HG03135 (cell line): Measurements from ENCODE around the gene ZNF471.
A peak's percentile ranks its signal among the peaks of the same experiment; 100 is the strongest.

Experiments
- ATAC-seq: cut with Tn5 transposase; IDR thresholded peaks from one replicate; pipeline ENCODE4 v1.9.1; 2021; ENCODE audit warnings: mild to moderate bottlenecking, moderate library complexity; ENCODE audit not compliant: unreplicated experiment

Gene ZNF471

DNA sequence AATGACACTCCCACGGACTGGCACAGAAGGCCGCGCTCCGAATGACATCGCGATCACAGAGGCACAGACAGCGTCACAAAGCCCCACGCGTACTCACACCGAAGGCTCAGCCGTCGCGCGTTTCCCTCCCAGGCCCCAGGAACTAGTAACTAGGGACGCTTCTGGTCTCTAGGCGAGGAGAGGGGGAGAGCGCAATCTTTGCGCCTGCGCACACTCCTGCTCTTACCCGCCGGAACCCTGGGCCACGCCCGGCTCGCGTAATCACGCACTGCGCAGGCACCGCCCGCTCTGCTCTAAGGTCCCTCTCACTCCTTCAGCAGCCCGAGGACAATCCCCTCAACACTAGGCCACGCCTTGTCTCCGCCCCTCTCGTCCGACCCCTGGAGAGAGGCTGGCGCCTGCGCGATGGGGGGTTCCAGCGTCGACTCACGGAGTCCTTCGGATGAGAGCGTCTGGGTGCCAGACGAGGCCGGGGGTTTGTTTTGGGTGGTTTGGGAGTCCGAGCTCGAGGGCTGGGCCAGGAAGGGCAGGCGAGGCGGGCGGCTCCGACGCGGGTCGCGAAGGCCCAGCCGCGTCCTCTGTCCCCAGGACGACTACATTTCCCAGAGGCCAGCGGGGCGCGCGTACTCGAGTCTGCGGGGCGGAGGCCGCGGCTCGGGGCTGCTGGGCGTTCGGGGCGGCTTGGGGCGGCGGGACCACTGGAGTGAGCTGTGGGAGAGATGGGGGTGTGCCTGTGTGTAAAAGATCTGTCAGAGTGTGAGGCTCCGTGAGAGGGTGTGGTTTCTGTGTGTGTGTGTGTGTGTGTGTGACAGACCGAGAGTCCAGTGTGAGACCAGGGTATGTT lies at the start of gene ZNF471:
Gene ZNF471 (plus strand): TSS at position 410 of the 844 bp plus-strand sequence. CDS start 3,717 bp downstream, outside the sequence.
- no peak for ATAC-seq

DNA sequence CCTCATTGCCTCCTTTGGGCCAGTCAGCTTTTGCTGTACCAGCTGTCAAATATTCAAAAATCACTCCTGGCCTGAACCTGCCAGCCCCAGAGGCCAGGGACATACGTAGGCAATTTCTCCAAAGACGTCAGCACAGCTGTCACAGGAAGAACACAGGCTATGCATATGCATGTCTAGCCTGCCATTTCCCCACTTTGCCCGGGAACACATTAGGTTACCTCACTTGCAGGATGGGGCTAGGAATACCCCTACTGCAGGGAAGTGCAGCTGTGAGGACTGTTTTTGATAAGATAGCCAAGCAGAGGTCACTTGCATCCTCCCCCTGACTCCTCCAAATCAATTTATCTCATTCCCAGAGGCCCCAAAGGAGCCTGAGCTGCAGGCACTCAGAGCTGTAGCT lies 33.3 kb upstream of the ZNF471 start:
- ATAC-seq: no peak

DNA sequence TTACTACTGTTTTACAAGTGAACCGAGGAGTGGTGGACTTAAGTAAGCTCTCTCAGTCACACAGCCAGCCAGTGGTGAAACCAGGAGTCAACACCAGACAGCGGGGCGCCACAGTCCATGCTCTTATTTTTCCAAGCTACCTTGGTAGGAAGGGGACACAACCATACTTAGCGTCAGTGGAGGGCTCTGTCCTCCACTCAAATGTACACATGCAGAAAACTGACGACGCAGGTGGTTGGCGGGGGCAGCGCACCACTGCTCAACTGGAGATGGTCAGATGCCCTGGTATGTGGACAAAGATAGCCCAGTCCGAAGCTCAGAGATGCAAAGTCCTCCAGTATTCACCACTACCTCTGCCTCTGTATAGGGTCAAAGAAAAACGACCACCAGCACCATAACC lies 31.6 kb upstream of the ZNF471 start:
- no peak for ATAC-seq

DNA sequence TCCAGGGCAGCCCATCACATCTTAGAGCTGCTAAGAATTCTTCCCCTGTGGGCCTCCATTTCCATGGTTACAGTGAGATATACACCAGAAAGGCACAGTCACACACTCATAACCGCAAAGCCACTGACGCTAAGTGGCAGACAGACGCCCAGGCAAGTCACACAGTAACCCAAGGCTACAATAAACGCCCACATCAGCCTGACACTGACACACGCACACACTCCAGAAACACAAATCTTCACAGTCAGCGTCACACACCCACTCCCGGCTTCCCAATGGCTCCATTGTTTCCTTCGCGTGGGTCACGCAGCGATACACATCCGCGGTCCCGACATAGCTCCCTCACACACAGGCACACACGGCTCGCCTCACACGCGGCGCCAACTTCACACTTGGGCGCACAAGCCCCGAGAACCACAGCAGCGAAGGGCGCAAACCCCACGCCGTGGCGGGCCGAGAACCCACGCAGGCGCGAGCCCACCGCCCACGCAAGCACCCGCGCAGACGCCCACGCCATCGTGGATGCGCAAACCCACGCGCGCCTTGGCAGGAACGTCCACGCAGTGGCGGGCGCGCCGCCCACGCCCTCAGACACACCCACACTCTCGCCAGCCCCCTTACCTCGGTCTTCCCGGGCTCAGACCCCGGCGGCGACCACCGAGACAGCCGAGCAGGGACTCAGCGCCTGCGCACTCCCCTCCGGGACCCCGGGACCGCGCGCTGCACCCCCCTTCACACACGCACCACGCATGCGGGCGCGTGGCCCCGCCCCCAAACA lies 30.8 kb upstream of the ZNF471 start, which contains the start of gene ZNF667:
Gene ZNF667 (minus strand): TSS at position 695 of the 778 bp plus-strand sequence. CDS start 14,975 bp downstream, outside the sequence.
- ATAC-seq: no peak

DNA sequence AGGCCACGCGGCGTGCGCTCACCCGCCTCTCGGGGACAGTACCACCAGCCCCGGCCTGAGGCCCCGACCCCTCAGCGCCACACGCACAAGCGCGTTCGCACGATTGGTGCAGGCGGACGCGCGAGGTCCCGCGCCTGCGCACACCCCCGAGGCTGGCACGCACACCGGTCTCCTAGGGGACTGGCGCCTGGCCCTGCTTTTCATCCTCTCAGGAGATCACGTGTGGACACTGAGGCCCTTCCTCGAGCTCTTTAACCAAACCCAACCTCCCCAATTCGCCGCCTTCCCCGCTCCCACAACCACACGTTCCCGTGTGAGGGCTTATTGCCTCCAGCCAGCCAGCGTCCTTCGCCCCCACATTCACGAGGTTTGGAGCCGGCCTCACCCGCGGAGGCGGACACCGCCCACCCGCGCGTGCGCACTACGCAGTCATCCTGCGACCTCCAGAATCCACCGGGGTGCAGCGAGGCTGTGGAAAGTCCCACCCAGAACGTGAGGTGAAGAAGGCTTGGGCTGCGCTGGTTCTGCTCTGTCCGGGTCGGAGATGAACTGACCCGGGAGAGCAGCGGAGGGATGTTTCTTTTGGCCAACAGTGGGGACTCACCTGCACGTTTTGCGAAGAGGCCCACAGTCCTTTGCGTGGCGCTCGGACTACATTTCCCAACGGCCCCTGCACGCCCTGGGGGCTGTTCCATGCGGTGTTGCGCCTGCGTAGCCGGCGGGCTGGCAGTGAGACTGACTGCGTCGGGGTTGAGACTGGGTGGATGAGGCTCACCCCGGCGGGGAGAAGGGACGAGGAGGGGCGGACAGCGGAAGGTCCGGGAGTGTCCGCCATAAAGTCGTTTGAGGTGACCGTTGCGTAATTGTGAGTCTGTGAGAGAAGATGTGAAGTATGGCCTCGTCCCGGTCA lies 30.0 kb upstream of the ZNF471 start:
- ATAC-seq: no peak

DNA sequence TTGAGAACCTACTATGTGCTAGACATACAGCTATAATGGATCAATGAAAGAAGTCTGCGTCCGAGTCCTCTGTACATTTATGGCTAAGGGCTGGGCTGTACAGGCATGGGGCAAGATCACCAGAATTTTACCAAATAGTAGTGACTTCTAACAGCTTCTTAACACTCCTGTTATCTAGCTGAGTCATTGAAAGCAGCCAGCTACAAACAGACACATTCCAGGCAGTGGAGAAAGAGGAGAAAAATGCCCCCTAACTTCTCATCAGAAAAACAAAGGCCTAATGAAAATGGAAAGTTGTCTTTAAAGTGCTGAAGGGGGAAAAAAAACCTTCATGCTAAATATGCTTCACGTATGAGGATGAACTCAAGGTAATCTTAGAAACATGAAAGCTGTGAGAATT lies 16.3 kb upstream of the ZNF471 start:
- ATAC-seq: no peak

DNA sequence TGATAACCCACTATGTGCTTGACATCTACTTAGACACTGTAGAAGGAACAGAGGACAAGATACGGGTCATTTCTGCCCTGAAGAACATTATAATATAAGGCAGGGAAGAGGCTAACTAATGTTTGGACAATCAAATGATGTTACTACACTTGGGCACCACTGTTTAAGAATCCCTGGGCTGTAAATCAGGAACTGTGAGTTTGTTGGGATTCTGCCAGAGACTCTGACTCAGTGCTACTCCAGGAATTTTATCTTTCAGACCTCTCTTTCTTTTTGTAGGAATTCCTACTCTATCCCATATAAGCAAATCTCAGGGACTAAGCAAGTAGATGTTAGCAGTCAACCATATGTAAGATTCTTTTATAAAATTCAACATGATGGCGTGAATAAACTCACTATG lies 3.1 kb upstream of the ZNF471 start:
- ATAC-seq: no peak

DNA sequence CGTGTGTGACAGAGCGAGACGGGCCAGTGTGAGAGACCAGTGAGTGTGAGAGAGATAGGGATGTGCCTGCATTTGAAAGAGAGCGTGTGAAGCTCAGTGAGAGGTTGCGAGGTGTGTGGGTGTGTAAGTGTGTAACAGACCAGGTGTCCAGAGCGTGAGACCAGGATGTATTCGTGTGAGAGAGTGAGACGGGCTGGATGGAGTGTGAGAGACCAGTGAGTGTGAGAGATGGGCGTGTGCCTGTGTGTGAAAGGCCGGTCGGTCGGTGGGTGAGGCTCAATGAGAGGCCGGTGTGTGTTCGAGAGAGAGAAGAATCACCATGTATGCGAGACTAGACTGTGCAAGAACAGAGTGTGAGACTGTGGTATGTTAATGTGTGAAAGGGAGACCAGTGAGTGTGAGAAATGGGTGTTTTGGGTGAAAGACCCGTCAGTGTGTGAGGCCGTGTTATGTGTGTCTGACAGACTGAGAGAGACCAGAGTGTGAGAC lies 679 bp downstream of the ZNF471 start:
- no peak for ATAC-seq

DNA sequence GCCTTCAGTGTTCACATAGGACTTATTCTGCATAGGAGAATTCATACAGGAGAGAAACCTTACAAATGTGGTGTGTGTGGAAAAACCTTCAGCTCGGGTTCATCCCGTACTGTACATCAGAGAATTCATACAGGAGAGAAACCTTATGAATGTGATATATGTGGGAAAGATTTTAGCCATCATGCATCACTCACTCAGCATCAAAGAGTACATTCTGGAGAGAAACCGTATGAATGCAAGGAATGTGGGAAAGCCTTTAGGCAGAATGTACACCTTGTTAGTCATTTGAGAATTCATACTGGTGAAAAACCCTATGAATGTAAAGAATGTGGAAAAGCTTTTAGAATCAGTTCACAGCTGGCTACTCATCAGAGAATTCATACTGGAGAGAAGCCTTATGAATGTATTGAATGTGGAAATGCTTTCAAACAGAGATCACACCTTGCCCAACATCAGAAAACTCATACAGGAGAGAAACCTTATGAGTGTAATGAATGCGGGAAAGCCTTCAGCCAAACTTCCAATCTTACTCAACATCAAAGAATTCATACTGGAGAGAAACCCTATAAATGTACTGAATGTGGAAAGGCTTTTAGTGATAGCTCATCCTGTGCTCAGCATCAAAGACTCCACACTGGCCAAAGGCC lies 17.7 kb downstream of the ZNF471 start:
- no peak for ATAC-seq

DNA sequence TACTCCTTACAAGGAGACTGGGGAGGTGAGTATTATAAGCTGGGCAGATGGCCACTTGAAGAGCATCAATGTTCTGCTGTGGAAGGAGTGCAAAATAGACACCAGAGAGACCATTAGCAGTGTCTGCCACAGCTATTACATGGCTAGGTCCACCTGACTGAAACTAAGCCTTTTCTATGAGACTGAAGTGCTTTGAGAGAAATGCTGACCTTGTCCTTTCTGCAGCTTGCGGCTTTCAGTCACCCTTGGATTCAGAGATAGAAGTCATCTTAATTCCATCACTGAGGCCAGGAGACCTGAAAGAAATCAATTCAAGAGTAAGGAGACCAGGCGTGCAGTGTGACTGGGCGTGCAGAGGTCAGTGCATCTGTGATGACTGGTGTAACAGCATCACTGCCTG lies 29.8 kb downstream of the ZNF471 start:
- ATAC-seq: no peak

DNA sequence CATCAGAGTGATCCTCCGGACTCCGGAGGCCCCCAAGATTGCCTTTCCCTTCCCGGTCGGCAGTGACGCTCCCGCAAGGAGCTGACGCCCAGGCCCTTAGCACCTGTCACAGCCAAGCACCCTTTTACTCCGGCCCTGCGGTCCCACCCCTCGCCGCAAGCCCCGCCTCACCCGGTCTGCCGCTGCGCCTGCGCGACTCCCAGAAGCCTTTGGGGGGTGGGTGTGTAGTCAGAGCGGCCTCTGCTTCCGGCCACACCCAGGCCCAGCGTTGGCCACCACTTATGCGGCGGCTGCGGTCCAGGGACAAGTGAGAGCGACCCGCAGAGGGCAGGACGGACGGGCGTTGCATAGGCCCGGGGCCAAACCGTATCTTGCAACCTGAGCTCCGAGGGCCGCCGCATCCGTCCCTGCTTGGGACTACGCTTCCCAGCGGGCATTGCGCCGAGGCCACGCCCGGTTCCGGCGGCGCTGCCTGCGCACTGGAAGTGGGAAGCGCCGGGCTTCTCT lies 30.7 kb downstream of the ZNF471 start:
- ATAC-seq: peak; percentile 68

DNA sequence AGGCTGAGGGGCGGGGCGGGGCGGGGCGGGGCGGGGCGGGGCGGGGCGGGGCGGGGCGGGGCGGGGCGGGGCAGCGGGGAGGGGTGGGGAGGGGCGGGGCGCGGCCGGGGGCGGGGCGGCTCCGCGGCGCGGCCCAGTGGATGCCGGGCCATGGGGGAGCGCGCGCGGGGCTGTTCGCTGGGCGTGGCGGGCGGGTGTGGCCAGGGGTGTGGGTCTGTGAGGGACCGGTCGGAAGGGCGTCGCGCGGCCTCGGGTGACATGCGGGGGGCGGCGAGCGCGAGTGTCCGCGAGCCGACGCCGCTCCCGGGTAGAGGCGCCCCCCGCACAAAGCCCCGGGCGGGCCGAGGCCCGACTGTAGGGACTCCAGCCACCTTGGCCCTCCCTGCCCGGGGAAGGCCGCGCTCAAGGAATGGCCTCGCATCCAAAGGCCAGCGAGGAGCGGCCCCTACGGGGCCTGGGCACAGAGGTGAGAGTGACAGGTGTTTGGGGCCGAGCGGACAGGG lies 31.2 kb downstream of the ZNF471 start, which contains the start of gene ZFP28:
Gene ZFP28 (plus strand): TSS at position 188 of the 503 bp plus-strand sequence. CDS start 71 bp downstream, at position 259.
- peak; percentile 47 for ATAC-seq

DNA sequence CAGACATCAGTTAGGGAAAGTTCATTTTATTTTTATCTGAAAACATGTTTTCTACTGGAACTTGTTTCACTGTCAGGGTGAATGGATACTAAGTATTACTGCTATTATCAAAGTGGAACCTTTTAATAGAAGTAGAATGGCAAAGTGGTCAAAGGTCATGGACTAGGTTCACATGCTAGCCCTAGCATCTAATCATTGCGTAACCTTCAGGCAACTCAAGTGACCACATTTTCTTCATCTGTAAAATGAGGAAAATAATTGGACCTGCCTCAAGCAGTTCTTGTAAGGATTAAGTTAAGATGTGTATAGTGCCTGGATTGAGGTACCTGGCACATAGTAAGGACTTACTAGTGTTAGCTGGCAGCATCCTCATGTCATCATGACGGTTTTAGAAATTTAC lies 36.1 kb downstream of the ZNF471 start:
- ATAC-seq: no peak

DNA sequence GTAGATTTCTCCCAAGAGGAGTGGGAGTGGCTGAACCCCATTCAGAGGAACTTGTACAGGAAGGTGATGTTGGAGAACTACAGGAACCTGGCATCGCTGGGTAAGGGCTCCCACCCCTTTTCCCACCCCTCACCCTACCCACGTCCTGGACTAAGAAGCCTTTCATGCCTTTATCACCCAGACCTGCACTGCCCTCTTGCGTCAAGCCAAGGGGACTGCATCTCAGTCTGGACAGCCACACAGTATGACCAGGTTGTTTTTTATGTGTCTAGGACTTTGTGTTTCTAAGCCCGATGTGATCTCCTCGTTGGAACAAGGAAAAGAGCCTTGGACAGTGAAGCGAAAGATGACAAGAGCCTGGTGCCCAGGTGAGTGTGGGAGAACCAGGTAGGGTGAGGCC lies 39.9 kb downstream of the ZNF471 start:
- ATAC-seq: no peak

DNA sequence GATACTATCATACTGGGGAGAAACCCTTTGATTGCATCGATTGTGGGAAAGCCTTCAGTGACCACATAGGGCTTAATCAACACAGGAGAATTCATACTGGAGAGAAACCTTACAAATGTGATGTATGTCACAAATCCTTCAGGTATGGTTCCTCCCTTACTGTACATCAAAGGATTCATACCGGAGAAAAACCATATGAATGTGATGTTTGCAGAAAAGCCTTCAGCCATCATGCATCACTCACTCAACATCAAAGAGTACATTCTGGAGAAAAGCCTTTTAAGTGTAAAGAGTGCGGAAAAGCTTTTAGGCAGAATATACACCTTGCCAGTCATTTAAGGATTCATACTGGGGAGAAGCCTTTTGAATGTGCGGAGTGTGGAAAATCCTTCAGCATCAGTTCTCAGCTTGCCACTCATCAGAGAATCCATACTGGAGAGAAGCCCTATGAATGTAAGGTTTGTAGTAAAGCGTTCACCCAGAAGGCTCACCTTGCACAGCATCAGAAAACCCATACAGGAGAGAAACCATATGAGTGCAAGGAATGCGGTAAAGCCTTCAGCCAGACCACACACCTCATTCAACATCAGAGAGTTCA lies 46.7 kb downstream of the ZNF471 start:
- no peak for ATAC-seq

DNA sequence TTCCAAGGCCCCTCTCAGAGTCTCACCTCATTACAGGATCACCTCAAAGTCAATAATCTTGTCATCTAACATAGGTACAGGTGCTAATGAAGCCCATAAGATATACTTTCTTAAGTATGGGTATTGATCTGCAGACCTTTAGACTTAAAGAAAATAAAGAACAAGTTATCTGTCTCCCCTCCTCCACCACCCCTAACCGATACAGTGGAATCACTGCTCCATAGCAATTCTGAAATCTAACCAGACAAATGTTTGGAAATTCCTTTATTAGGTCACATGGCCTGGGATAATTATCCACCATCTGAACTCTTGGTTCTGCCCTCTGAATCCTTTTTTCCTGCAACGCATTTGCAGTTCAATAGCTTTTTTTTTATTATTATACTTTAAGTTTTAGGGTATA lies 55.1 kb downstream of the ZNF471 start:
- no peak for ATAC-seq

DNA sequence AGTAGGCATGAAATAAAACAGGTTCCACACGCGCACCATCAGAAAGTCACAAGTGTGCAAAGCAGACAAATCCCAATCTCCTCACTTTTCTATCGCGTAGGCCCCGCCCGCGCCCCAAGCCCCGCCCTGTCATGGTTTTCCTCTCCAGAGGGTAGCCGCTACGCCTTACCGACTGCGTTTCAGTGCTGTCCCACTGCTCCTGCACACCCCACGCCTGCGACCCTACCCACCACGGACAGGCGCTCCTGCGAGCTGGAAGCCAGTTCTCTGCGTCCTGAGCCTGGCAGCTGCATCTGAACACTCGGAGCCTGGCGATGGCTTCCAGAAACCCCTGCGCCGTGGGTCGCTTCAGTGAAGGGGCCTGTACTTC lies 59.2 kb downstream of the ZNF471 start:
- peak; percentile 33 for ATAC-seq

DNA sequence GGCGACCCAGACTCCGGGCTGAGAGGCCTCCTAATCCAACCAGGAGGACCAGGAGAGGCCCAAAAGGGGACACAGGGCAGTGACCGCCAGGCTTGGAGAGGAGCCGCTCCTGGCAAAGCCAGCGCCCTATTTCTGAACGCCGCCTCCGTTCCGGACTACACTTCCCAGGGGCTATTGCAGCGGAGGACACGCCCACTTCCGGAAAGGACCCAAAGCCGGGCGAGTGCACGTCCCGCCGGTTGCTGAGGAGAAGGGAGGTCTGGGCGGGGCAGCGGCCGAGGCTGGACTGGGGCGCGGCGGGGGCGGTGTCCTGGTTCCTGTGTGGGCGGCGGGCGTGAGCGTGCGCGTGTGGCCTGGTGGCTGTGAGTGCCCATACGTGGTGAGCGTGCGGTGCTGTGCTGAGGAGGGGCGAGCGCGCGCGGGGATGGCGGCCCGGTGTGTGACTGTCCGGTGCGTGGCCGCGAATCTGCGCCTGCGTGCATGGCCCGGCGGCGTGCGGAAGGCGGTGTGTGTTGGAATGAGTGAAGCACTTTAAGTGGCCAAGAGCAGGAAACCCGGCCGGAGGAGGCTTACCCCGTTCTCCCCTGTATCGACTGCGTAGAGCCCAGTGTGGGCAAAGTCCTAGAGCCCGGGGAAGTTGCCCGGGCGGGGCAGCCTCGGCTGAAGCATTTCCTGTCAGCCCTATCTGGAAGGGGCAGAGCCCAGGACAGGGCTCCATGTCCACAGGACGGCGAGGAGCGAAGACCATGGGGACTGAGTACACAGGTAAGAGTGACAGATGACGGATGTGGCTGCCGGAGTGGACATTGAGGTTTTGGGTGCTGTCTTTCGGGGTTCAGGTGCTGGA lies 59.8 kb downstream of the ZNF471 start, which contains the start of gene ZNF470:
Gene ZNF470 (plus strand): TSS at position 195 of the 847 bp plus-strand sequence. CDS start 2,844 bp downstream, outside the sequence.
- ATAC-seq: peak; percentile 97
